GM12878 (cell line): Measurements from ENCODE around the gene LRRC27. TPM values are rescaled to one million over a fixed set of nuclear protein-coding genes. Genes with fewer than 3 reads are reported as not detected.

Source experiments
- ATAC-seq: fragments of 200-7000 bp; cut with Tn5 transposase; 3 replicates; pipeline ENCODE4 v1.9.1; 2020; ENCODE audit warnings: mild to moderate bottlenecking, moderate library complexity
- BruUV-seq: library from RNA; stranded (reverse); fragments of 400-500 nt; replicated peaks from 2 replicates; lab custom pipeline; 2021; lab: Mats Ljungman, UMichigan
- CTCF ChIA-PET: fragments of 300-600 bp; sonication (Branson Sonifier 250); formaldehyde crosslinking; extraction: SDS; loops from one replicate; lab custom pipeline; 2021; ENCODE audit warnings: inconsistent platforms; lab: Yijun Ruan, JAX
- POLR2A ChIA-PET: fragments of 350-600 bp; formaldehyde crosslinking; extraction: SDS; loops from one replicate; lab custom pipeline; 2021; ENCODE audit warnings: inconsistent platforms; lab: Charles Lee
- RAD21 ChIA-PET: fragments of 300-600 bp; sonication (Branson Sonifier 250); formaldehyde crosslinking; loops from one replicate; lab custom pipeline; 2023; ENCODE audit warnings: antibody characterized with exemption; ENCODE audit not compliant: unreplicated experiment; lab: Charles Lee
- SMC1A ChIA-PET: fragments of 300-600 bp; sonication (Branson Sonifier 250); formaldehyde crosslinking; loops from one replicate; lab custom pipeline; 2023; ENCODE audit not compliant: unreplicated experiment, uncharacterized antibody; lab: Charles Lee
- DNase-seq: peaks from one replicate; pipeline ENCODE4 v3.0.0-alpha.2; 2011; ENCODE audit warnings: low read depth, low spot score
- FAIRE-seq: peaks from 3 replicates; lab custom pipeline; 2011; peaks lifted over from hg19 to GRCh38; lab: Jason Lieb, UNC
- H2AFZ ChIP-seq: 2 replicates; pipeline ENCODE4 v1.6.0; 2011; ENCODE audit warnings: low read depth, low read length, control low read depth; ENCODE audit not compliant: control insufficient read depth
- H3K27ac ChIP-seq: 2 replicates; pipeline ENCODE4 v1.5.1; 2011; ENCODE audit warnings: control low read depth; ENCODE audit not compliant: control insufficient read depth, insufficient read depth
- H3K27me3 ChIP-seq, 2 experiments: replicated peaks in 1 of 2; 2 replicates each; pipeline versions ENCODE4 v1.6.0 to v1.6.1; 2011; ENCODE audit warnings: low read length in 1 of 2; ENCODE audit not compliant: control insufficient read depth in 2 of 2, insufficient read depth in 2 of 2
- H3K36me3 ChIP-seq, 2 experiments: 2 replicates each; pipeline ENCODE4 v1.5.1; 2011; ENCODE audit warnings: low read length in 1 of 2; ENCODE audit not compliant: control insufficient read depth in 2 of 2, insufficient read depth in 2 of 2
- H3K4me1 ChIP-seq: 2 replicates; pipeline ENCODE4 v1.6.1; 2011; ENCODE audit warnings: mild to moderate bottlenecking, low read length, moderate library complexity, mixed read lengths; ENCODE audit not compliant: control insufficient read depth, insufficient read depth
- H3K4me2 ChIP-seq: 2 replicates; pipeline ENCODE4 v1.6.0; 2011; ENCODE audit warnings: control low read depth; ENCODE audit not compliant: control insufficient read depth, insufficient read depth
- H3K4me3 ChIP-seq: fragments of 200-600 bp; sonication (generic); 2 replicates; pipeline ENCODE4 v1.5.1; 2016
- H3K79me2 ChIP-seq: 2 replicates; pipeline ENCODE4 v1.6.0; 2011; ENCODE audit warnings: low read length; ENCODE audit not compliant: control insufficient read depth, insufficient read depth
- H3K9ac ChIP-seq: 2 replicates; pipeline ENCODE4 v1.8.0; 2011; ENCODE audit warnings: low read length, control low read depth, mixed read lengths; ENCODE audit not compliant: control insufficient read depth, insufficient read depth
- H3K9me3 ChIP-seq: replicated peaks from 3 replicates; pipeline ENCODE4 v1.5.1; 2011; ENCODE audit warnings: mild to moderate bottlenecking, low read length; ENCODE audit not compliant: control insufficient read depth, insufficient read depth
- H4K20me1 ChIP-seq: 2 replicates; pipeline ENCODE4 v1.6.0; 2011; ENCODE audit not compliant: control insufficient read depth, insufficient read depth
- HDGF ChIP-seq: fragments of 450-650 bp; IDR thresholded peaks from 2 replicates; pipeline ENCODE4 v1.6.1; 2016; ENCODE audit warnings: antibody characterized with exemption
- KAT2A ChIP-seq: conservative IDR thresholded peaks from 2 replicates; pipeline ENCODE4 v1.6.1; 2011; ENCODE audit warnings: low read depth, low read length; ENCODE audit not compliant: control insufficient read depth
- KDM1A ChIP-seq: fragments of 200-600 bp; sonication (generic); IDR thresholded peaks from 2 replicates; pipeline ENCODE4 v1.6.1; 2016; ENCODE audit warnings: borderline replicate concordance
- KLF5 ChIP-seq: fragments of 450-650 bp; IDR thresholded peaks from 2 replicates; pipeline ENCODE4 v1.6.1; 2014; ENCODE audit warnings: mild to moderate bottlenecking; ENCODE audit not compliant: partially characterized antibody
- LARP7 ChIP-seq: fragments of 450-650 bp; IDR thresholded peaks from 2 replicates; pipeline ENCODE4 v1.6.1; 2017; ENCODE audit warnings: mild to moderate bottlenecking
- PAX8 ChIP-seq: fragments of 450-650 bp; IDR thresholded peaks from 2 replicates; pipeline ENCODE4 v1.6.1; 2017; ENCODE audit warnings: mild to moderate bottlenecking, moderate library complexity
- RBBP5 ChIP-seq: fragments of 200-600 bp; sonication (generic); conservative IDR thresholded peaks from 2 replicates; pipeline ENCODE4 v1.6.1; 2016
- SIX5 ChIP-seq: IDR thresholded peaks from 2 replicates; pipeline ENCODE4 v1.6.1; 2011; ENCODE audit warnings: mild to moderate bottlenecking, low read depth, low read length, moderate library complexity; ENCODE audit not compliant: severe bottlenecking
- TCF12 ChIP-seq: IDR thresholded peaks from 2 replicates; pipeline ENCODE4 v1.6.1; 2011; ENCODE audit warnings: low read depth, mild to moderate bottlenecking, low read length
- TCF7 ChIP-seq: IDR thresholded peaks from 2 replicates; pipeline ENCODE4 v1.6.1; 2014; ENCODE audit warnings: antibody characterized with exemption, borderline replicate concordance
- WGBS: methylation state at CpG from one replicate; pipeline ENCODE4 v1.1.6; 2016; ENCODE audit warnings: low lambda C conversion rate; ENCODE audit not compliant: insufficient replicate concordance, insufficient coverage; ENCODE audit errors: missing lambda C conversion rate; 5-methylcytosine and 5-hydroxymethylcytosine counted together
- in situ Hi-C: fragments of 300-500 bp; cut with MboI; formaldehyde crosslinking; loops from 9 replicates; pipeline ENCODE4 v1.14.3; 2018; ENCODE audit warnings: mixed read lengths
- intact Hi-C: fragments of 100-400 bp; cut with micrococcal nuclease; formaldehyde crosslinking; loops from one replicate; pipeline ENCODE4 v1.14.2; 2022; ENCODE audit not compliant: unreplicated experiment
- polyA plus RNA-seq, 11 experiments: library from polyadenylated mRNA; depleted of rRNA in 4 of 11; unstranded in 6 of 11; stranded (reverse) in 5 of 11; fragments of >200 nt; fragmentation: Nextera tagmentation in 4 of 11; fragmentation: Illumina TruSeq in 1 of 11; extraction: Ambion mirVana in 4 of 11; extraction: Trizol in 1 of 11; gene quantifications; 1 replicate in 1 of 11; 2 replicates in 10 of 11; pipeline versions ENCODE4 v1.2.1 to v1.2.3, GENCODE V29; 2011 to 2016; ENCODE audit warnings: inconsistent platforms in 2 of 11, missing spikeins in 2 of 11, low read depth in 1 of 11
- total RNA-seq, 4 experiments: library from RNA; depleted of rRNA in 3 of 4; stranded (reverse); fragments of >200 nt in 3 of 4; fragmentation: Illumina TruSeq in 1 of 4; extraction: Trizol in 1 of 4; gene quantifications; 2 replicates each; pipeline versions ENCODE4 v1.2.1 to v1.2.3, GENCODE V29; 2013 to 2021
- TF ChIP-seq, protein P1 (sequence below): fragments of 450-650 bp; IDR thresholded peaks from 2 replicates; pipeline ENCODE4 v1.6.1; 2016; ENCODE audit warnings: mild to moderate bottlenecking, moderate library complexity, borderline replicate concordance

Gene LRRC27
- total and polyA plus RNA-seq, 10 of the 15 experiments (the other 5 are each of a cell fraction or from before 2014, with no cell fraction given): 0.48 to 6.9 (median 4.7) TPM

DNA sequence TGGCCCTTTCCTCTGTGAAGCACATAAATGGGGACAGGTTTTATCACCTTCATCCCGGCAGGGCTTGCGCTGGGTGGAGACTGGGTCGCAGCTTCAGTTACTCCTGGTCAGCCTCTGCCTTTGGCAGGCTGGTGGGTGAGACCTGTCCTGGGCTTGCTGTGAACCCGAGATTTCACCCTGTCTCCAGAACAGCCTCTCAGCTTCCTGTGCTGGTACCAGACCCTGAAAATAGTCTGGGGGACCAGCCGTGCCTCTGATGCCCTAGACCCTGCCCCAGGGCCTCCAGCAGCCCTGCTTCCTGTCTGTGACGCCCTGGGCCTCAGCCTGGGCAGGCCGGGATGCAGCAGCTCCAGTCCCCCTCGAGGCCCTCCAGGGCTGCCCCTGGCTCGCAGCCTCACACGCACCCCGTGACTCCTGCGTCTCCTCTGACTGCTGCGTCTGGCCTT lies 51.8 kb downstream of the LRRC27 start:
- H3K4me1 ChIP-seq: no peaks in the 10 kb centered on the region; the same call in 1 of the 2 replicates
- ATAC-seq (no peak), FAIRE-seq (no peak), DNase-seq (no peak)
- H3K27me3 ChIP-seq: no peaks in the 10 kb centered on the region
- H3K27ac ChIP-seq: no peak overlapping the region
- no peak overlapping the region for H3K4me2 ChIP-seq
- ChIA-PET CTCF (interaction anchor here (1.4 to 1.9 kb wide), 2 partner anchors 63 to 70 kb away, joined by 3 to 4 read pairs; no protein-coding TSS in a partner anchor), RAD21 (no interaction called here), SMC1A (no interaction called here), POLR2A (no interaction called here)
- H3K79me2 ChIP-seq: no peaks in the 10 kb centered on the region
- no peaks in the 10 kb centered on the region for H4K20me1 ChIP-seq
- no peak overlapping the region for H2AFZ ChIP-seq
- TF ChIP-seq SIX5 (no peak), TCF7 (no peak), PAX8 (no peak), KAT2A (no peak), HDGF (no peak), KDM1A (no peak), KLF5 (no peak), RBBP5 (no peak), LARP7 (no peak), TCF12 (no peak)
- TF ChIP-seq, protein P1, sequence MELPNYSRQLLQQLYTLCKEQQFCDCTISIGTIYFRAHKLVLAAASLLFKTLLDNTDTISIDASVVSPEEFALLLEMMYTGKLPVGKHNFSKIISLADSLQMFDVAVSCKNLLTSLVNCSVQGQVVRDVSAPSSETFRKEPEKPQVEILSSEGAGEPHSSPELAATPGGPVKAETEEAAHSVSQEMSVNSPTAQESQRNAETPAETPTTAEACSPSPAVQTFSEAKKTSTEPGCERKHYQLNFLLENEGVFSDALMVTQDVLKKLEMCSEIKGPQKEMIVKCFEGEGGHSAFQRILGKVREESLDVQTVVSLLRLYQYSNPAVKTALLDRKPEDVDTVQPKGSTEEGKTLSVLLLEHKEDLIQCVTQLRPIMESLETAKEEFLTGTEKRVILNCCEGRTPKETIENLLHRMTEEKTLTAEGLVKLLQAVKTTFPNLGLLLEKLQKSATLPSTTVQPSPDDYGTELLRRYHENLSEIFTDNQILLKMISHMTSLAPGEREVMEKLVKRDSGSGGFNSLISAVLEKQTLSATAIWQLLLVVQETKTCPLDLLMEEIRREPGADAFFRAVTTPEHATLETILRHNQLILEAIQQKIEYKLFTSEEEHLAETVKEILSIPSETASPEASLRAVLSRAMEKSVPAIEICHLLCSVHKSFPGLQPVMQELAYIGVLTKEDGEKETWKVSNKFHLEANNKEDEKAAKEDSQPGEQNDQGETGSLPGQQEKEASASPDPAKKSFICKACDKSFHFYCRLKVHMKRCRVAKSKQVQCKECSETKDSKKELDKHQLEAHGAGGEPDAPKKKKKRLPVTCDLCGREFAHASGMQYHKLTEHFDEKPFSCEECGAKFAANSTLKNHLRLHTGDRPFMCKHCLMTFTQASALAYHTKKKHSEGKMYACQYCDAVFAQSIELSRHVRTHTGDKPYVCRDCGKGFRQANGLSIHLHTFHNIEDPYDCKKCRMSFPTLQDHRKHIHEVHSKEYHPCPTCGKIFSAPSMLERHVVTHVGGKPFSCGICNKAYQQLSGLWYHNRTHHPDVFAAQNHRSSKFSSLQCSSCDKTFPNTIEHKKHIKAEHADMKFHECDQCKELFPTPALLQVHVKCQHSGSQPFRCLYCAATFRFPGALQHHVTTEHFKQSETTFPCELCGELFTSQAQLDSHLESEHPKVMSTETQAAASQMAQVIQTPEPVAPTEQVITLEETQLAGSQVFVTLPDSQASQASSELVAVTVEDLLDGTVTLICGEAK: no peak
- H3K4me3 ChIP-seq: no peak overlapping the region
- BruUV-seq: no TSS peak
- H3K9me3 ChIP-seq: no peaks in the 10 kb centered on the region
- no peaks in the 10 kb centered on the region for H3K36me3 ChIP-seq
- H3K9ac ChIP-seq: no peak overlapping the region
- intact Hi-C loops: no loop called here
- in situ Hi-C loops: no loop called here
- 34% methylated on average over 13 of the region's 13 CpGs for WGBS
